Measurements from ENCODE around the gene WDR18. TPM values are rescaled to one million over a fixed set of nuclear protein-coding genes. Genes with fewer than 3 reads are reported as not detected.

Gene WDR18
- total RNA-seq, 1 experiment from 2014 or later: 94.7 TPM

GRCh38 chr19:1010586-1011510, 26.7 kb downstream of the WDR18 start:
- no peak overlapping the region for H2BK15ac ChIP-seq (ENCODE audit: low read depth, low read length)
- peaks cover 1 to 2% of the 10 kb centered on the region in 2 experiments; a peak in 3 of 4 replicates for H3K4me1 Mint-ChIP-seq
- H3K9ac ChIP-seq (ENCODE audit: extremely low read depth, insufficient read length, low read length): no peak overlapping the region
- peaks cover 2 to 24% (median 21%) of the 10 kb centered on the region in 3 experiments; a peak in 6 of 7 replicates for H3K36me3 Mint-ChIP-seq (ENCODE audit: insufficient read depth in 1 of 3, low read depth in 3 of 3)
- H3K27me3 ChIP-seq (ENCODE audit: insufficient read depth, low read length): no peaks in the 10 kb centered on the region
- no peak overlapping the region for H3K23ac ChIP-seq (ENCODE audit: insufficient read length, low read depth, low read length)
- WGBS (ENCODE audit: extremely low coverage, insufficient read length, low lambda C conversion rate): no CpG with 5 or more reads among the region's 56 CpGs
- no peak for TF ChIP-seq CTCF (conservative IDR thresholded peaks at IDR 0.05)
- H3K23me2 ChIP-seq (ENCODE audit: insufficient read length, low read depth, low read length, poor library complexity, severe bottlenecking): no peaks in the 10 kb centered on the region
- H2BK20ac ChIP-seq (ENCODE audit: low read depth, low read length, poor library complexity, severe bottlenecking): no peak overlapping the region
- no peak overlapping the region for H3T11ph ChIP-seq (ENCODE audit: low read length)
- H4K5ac ChIP-seq (ENCODE audit: insufficient read length, low read depth, low read length): no peak overlapping the region
- no peak overlapping the region for H4K91ac ChIP-seq (ENCODE audit: insufficient read length, low read depth, low read length)
- H2AK5ac ChIP-seq (ENCODE audit: insufficient read length, low read length): no peak overlapping the region
- no peaks in the 10 kb centered on the region for H4K20me1 ChIP-seq (ENCODE audit: control insufficient read depth, insufficient read depth, insufficient read length)
- no peak overlapping the region for H3K4me3 Mint-ChIP-seq
- H3K14ac ChIP-seq (ENCODE audit: insufficient read depth, low read length): no peak overlapping the region
- H3K79me1 ChIP-seq (ENCODE audit: insufficient read depth, low read depth, low read length, poor library complexity, severe bottlenecking): peaks cover 2% of the 10 kb centered on the region
- no peaks in the 10 kb centered on the region for H3K9me3 Mint-ChIP-seq
- DNase-seq: no peak
- H2BK120ac ChIP-seq (ENCODE audit: low read depth, low read length, poor library complexity, severe bottlenecking): no peak overlapping the region
- H2BK5ac ChIP-seq (ENCODE audit: insufficient read length, low read length): no peak overlapping the region
- no peak overlapping the region for H3K27ac ChIP-seq (ENCODE audit: insufficient read length, low read depth, low read length)
- H3K4me2 ChIP-seq (ENCODE audit: insufficient read depth, insufficient read length, low read length): no peak overlapping the region
- no peak overlapping the region for H3K4ac ChIP-seq (ENCODE audit: low read depth, low read length)
- peaks cover 2% of the 10 kb centered on the region; the same call in 1 of the 2 replicates for H3K27me3 Mint-ChIP-seq (ENCODE audit: low read depth)
- no peak overlapping the region for H3K56ac ChIP-seq (ENCODE audit: insufficient read length, low read depth, low read length)
- no peak overlapping the region for H2BK12ac ChIP-seq (ENCODE audit: insufficient read length, low read depth, low read length)
- H4K8ac ChIP-seq (replicated peaks; ENCODE audit: insufficient read length, low read depth, low read length): no peak overlapping the region
- H3K9me3 ChIP-seq (ENCODE audit: control insufficient read depth, low read depth, low read length): no peaks in the 10 kb centered on the region
- no peaks in the 10 kb centered on the region for H3K4me1 ChIP-seq (ENCODE audit: insufficient read depth, low read length)
- no peak overlapping the region for H3K18ac ChIP-seq (ENCODE audit: insufficient read length, low read depth, low read length)
- no peak overlapping the region for H2AFZ ChIP-seq (ENCODE audit: low read length)
- peaks cover 7% of the 10 kb centered on the region; the same call in 1 of the 2 replicates for H3K79me2 ChIP-seq (ENCODE audit: insufficient read depth, low read length)
- H3K27ac Mint-ChIP-seq: no peak overlapping the region

All from H9 (cell line).